IPS-18c (cell line): ENCODE data around the gene RASAL2.
"Not testable (repeated sequence)": the region's sequence is repeated elsewhere in the genome, so short reads cannot be mapped to it uniquely, and the experiment has no call there.

ENCODE experiments used
- H3K4me3 ChIP-seq: 2 replicates; pipeline ENCODE4 v1.7.0; 2013; ENCODE audit warnings: low read depth, mild to moderate bottlenecking, low read length, moderate library complexity; ENCODE audit not compliant: insufficient read depth
- H3K9me3 ChIP-seq: one replicate; pipeline ENCODE4 v1.6.1; 2013; ENCODE audit warnings: mild to moderate bottlenecking, low read length, moderate library complexity; ENCODE audit not compliant: control insufficient read depth, insufficient read depth

RASAL2 gene

GRCh38 chr1:178180405-178180804 lies 86.5 kb downstream of the RASAL2 start:
- Histone ChIP-seq H3K4me3 (no peak overlapping the region), H3K9me3 (no peaks in the 10 kb centered on the region)

GRCh38 chr1:178183796-178184195 lies 89.9 kb downstream of the RASAL2 start:
- no peak overlapping the region for H3K4me3 ChIP-seq

GRCh38 chr1:178188306-178188705 lies 94.4 kb downstream of the RASAL2 start:
- no peak overlapping the region for H3K4me3 ChIP-seq
- no peaks in the 10 kb centered on the region for H3K9me3 ChIP-seq

More at GRCh38 chr1:178183796-178184195, 89.9 kb downstream of the RASAL2 start:
- H3K9me3 ChIP-seq: no peaks in the 10 kb centered on the region

- H3K4me3 ChIP-seq: no peak overlapping the region
- H3K9me3 ChIP-seq: no peaks in the 10 kb centered on the region
Observed at GRCh38 chr1:178189814-178190213, 95.9 kb downstream of the RASAL2 start.

GRCh38 chr1:178190881-178191280 lies 97.0 kb downstream of the RASAL2 start:
- H3K4me3 ChIP-seq: no peak overlapping the region
- no peaks in the 10 kb centered on the region for H3K9me3 ChIP-seq

- Histone ChIP-seq H3K9me3 (no peaks in the 10 kb centered on the region), H3K4me3 (no peak overlapping the region)
Observed at GRCh38 chr1:178192686-178193085, 98.8 kb downstream of the RASAL2 start.

GRCh38 chr1:178196631-178197030 lies 102.7 kb downstream of the RASAL2 start:
- peaks cover 7% of the 10 kb centered on the region for H3K9me3 ChIP-seq
- H3K4me3 ChIP-seq: no peak overlapping the region

- H3K4me3 ChIP-seq, H3K9me3 ChIP-seq: not testable (repeated sequence)
Observed at GRCh38 chr1:178202095-178202494, 108.2 kb downstream of the RASAL2 start.

GRCh38 chr1:178202546-178202945 lies 108.6 kb downstream of the RASAL2 start:
- not testable (repeated sequence) for H3K4me3 ChIP-seq, H3K9me3 ChIP-seq

- H3K4me3 ChIP-seq, H3K9me3 ChIP-seq: not testable (repeated sequence)
Observed at GRCh38 chr1:178208269-178208856, 114.5 kb downstream of the RASAL2 start.

GRCh38 chr1:178209935-178210334 lies 116.0 kb downstream of the RASAL2 start:
- no peaks in the 10 kb centered on the region for H3K9me3 ChIP-seq
- no peak overlapping the region for H3K4me3 ChIP-seq

- H3K4me3 ChIP-seq: no peak overlapping the region
- H3K9me3 ChIP-seq: no peaks in the 10 kb centered on the region
Observed at GRCh38 chr1:178218550-178218949, 124.6 kb downstream of the RASAL2 start.

- H3K9me3 ChIP-seq: no peaks in the 10 kb centered on the region
- H3K4me3 ChIP-seq: no peak overlapping the region
Observed at GRCh38 chr1:178220094-178220493, 126.2 kb downstream of the RASAL2 start.

- H3K9me3 ChIP-seq: no peaks in the 10 kb centered on the region
Observed at GRCh38 chr1:178223289-178223688, 129.4 kb downstream of the RASAL2 start.

GRCh38 chr1:178224358-178224757 lies 130.5 kb downstream of the RASAL2 start:
- no peaks in the 10 kb centered on the region for H3K9me3 ChIP-seq
- H3K4me3 ChIP-seq: no peak overlapping the region

More at GRCh38 chr1:178223289-178223688, 129.4 kb downstream of the RASAL2 start:
- no peak overlapping the region for H3K4me3 ChIP-seq

- Histone ChIP-seq H3K4me3 (no peak overlapping the region), H3K9me3 (no peaks in the 10 kb centered on the region)
Observed at GRCh38 chr1:178230881-178231409, 137.0 kb downstream of the RASAL2 start.

- no peak overlapping the region for H3K4me3 ChIP-seq
- no peaks in the 10 kb centered on the region for H3K9me3 ChIP-seq
Observed at GRCh38 chr1:178232108-178232507, 138.2 kb downstream of the RASAL2 start.

GRCh38 chr1:178232949-178233348 lies 139.0 kb downstream of the RASAL2 start:
- Histone ChIP-seq H3K9me3 (no peaks in the 10 kb centered on the region), H3K4me3 (no peak overlapping the region)

- H3K4me3 ChIP-seq: no peak overlapping the region
Observed at GRCh38 chr1:178237121-178237520, 143.2 kb downstream of the RASAL2 start.

More at GRCh38 chr1:178237121-178237520, 143.2 kb downstream of the RASAL2 start:
- no peaks in the 10 kb centered on the region for H3K9me3 ChIP-seq
